H4 (cell line): ENCODE data around the gene ZNF598. TPM values are rescaled to one million over a fixed set of nuclear protein-coding genes. Genes with fewer than 3 reads are reported as not detected.
A peak's percentile ranks its signal among the peaks of the same experiment; 100 is the strongest.

Source experiments
- DNase-seq: peaks from one replicate; pipeline ENCODE4 v3.0.0-alpha.2; 2015; ENCODE audit warnings: low spot score
- total RNA-seq: library from RNA; depleted of rRNA; stranded (reverse); fragments of >200 nt; shearing (Covaris generic); gene quantifications from 2 replicates; pipeline ENCODE4 v1.2.3, GENCODE V29; 2014

Gene ZNF598
- total RNA-seq, 1 experiment from 2014 or later = 5.5 TPM

- peak; percentile 71 for DNase-seq
Observed at GRCh38 chr16:2008009-2008526, 1.6 kb downstream of the ZNF598 start.

GRCh38 chr16:2007081-2007836 is 2.4 kb downstream of the ZNF598 start:
- DNase-seq = no peak

- no peak for DNase-seq
Observed at GRCh38 chr16:2006317-2006716, 3.3 kb downstream of the ZNF598 start.

DNA sequence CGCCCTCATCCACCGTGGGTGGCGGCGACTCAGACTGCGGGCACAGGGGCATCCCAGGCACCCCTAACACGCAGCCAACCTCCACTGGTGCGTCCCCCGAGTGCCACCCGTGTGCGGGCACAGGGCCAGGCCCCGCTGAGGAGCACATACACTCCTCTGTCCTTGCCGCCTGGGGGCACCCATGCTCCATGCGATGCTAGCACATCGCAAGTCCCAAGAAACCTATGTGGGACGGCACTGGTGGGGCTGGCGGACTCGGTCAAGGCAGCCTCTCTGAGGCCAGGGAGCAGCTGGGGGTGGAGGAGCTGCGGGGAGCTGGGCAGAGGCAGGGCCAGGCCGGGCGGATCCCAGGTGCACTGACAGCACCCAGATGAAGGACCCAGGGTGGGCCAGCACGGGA is 4.0 kb downstream of the ZNF598 start:
- DNase-seq = no peak

- DNase-seq = no peak
Observed at GRCh38 chr16:2004795-2005517, 4.7 kb downstream of the ZNF598 start.

- DNase-seq = peak; percentile 91
Observed at GRCh38 chr16:2003827-2004641, 5.6 kb downstream of the ZNF598 start.

GRCh38 chr16:2003231-2003826 is 6.3 kb downstream of the ZNF598 start:
- DNase-seq = no peak

GRCh38 chr16:2002406-2003230 is 7.0 kb downstream of the ZNF598 start:
- DNase-seq = no peak

- DNase-seq = no peak
Observed at GRCh38 chr16:2001456-2002355, 7.9 kb downstream of the ZNF598 start.

DNA sequence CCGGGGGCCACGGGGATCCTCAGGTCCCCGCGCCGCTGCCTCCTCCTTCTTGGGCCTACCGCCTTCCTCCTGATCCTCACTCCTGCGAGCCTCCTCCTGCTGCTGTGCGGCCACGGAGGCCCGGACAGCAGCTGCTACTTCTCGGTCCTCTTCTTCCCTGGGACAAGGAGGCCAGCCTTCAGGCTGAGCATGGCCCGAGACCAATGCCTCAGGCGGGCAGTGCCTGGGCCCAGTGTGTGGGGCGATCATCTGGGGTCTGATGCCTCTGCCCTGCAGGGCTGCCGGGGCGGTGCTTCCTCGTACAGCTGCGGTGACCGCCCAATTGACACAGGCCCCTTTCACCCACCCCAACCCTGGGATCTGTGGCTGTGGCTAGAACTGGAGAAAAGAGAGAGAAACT is 8.6 kb downstream of the ZNF598 start:
- no peak for DNase-seq

- no peak for DNase-seq
Observed at GRCh38 chr16:1999866-2000514, 9.6 kb downstream of the ZNF598 start.

GRCh38 chr16:1998852-1999801 is 10.5 kb downstream of the ZNF598 start:
- DNase-seq = no peak

- no peak for DNase-seq
Observed at GRCh38 chr16:1998360-1998835, 11.2 kb downstream of the ZNF598 start.

- DNase-seq = peak; percentile 64
Observed at GRCh38 chr16:1997494-1998359, 11.9 kb downstream of the ZNF598 start.

DNA sequence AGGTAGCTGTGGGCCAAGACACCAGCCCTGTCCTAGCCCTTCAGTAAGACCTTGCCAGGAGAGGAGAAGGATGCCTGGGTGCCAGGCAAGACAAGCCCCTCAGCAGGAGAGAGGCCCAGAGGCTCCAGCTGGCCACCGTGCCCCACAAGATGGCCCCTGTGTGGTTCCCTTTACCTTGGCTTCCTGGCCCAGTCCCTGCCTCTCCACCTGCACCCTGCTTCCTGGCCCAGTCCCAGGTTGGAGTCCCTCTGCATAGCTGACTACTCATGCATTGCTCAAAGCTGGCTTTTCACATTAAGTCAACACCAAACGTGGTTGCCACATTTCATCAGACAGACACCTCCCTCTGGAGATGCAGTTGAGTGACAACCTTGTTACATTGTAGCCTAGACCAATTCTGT is 15.9 kb downstream of the ZNF598 start:
- DNase-seq = no peak

DNA sequence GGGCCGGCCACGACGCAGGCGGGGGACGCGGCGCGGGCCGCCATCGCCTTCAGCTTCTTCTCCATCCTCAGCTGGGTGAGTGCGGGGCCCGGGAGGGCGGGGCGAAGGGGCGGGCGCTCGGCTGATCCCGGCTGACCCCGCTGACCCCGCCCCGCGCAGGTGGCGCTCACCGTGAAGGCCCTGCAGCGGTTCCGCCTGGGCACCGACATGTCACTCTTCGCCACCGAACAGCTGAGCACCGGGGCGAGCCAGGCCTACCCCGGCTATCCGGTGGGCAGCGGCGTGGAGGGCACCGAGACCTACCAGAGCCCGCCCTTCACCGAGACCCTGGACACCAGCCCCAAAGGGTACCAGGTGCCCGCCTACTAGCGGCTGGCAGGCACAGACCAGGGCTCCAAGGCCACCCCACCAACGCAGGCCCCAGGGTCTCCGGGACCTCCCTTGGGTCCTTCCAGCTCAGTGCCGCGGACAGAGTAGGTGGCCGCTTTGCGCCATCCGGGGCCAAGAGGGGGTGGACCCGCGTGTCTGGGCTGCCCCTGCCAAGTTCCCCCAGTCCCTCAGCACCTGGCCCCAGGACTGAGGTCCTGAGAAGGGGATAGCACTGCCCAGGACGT is 16.8 kb downstream of the ZNF598 start:
- no peak for DNase-seq
